Bronchial epithelial cell (primary cell): ENCODE results near the gene TSPAN19. TPM values are rescaled to one million over a fixed set of nuclear protein-coding genes. Genes with fewer than 3 reads are reported as not detected.

Experiments used
- DNase-seq: peaks from one replicate; pipeline ENCODE4 v3.0.0-alpha.2; 2010; ENCODE audit warnings: low read depth
- FAIRE-seq: peaks from 2 replicates; lab custom pipeline; 2011; peaks lifted over from hg19 to GRCh38; lab: Jason Lieb, UNC
- H3K27me3 ChIP-seq: 2 replicates; pipeline ENCODE4 v1.5.1; 2011; ENCODE audit warnings: low read length; ENCODE audit not compliant: control insufficient read depth, insufficient read depth
- H3K36me3 ChIP-seq: 2 replicates; pipeline ENCODE4 v1.5.1; 2011; ENCODE audit warnings: low read length; ENCODE audit not compliant: control insufficient read depth, insufficient read depth
- H3K4me3 ChIP-seq: 2 replicates; pipeline ENCODE4 v1.5.1; 2011; ENCODE audit warnings: mild to moderate bottlenecking, low read depth, low read length, control low read depth
- total RNA-seq: library from RNA; depleted of rRNA; stranded (reverse); fragments of >200 nt; gene quantifications from 2 replicates; pipeline ENCODE4 v1.2.1, GENCODE V29; 2014
- TF ChIP-seq, protein P1 (sequence below): IDR thresholded peaks from 2 replicates; pipeline ENCODE4 v1.5.1; 2011; ENCODE audit warnings: mild to moderate bottlenecking, moderate library complexity, low read length, control low read depth, inconsistent platforms; ENCODE audit not compliant: insufficient read depth, severe bottlenecking

The TSPAN19 gene
- total RNA-seq, 1 donor from 2014 or later, result under 0.01 TPM

DNA sequence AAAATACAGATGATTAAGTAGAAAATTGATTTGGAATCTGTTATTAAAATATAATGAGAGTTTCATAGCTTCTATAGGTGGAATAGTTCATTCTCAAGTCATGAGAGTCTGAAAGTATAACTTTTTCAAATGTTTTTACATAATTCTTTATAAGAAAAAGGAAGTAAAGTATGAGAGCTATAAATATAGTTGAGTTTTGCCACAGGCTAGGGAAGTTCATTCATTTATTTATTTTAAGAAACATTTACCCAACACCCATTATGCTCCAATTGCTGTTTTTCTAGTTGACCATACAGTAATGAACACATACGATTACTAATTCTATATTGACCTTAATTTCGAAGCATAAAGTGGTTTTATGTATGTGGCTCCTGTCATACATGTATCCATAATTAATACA, 24.8 kb upstream of the TSPAN19 start:
- H3K36me3 ChIP-seq, result no peaks in the 10 kb centered on the region
- FAIRE-seq (no peak), DNase-seq (no peak)
- H3K4me3 ChIP-seq, result no peak overlapping the region
- no peaks in the 10 kb centered on the region for H3K27me3 ChIP-seq
- TF ChIP-seq, protein P1, sequence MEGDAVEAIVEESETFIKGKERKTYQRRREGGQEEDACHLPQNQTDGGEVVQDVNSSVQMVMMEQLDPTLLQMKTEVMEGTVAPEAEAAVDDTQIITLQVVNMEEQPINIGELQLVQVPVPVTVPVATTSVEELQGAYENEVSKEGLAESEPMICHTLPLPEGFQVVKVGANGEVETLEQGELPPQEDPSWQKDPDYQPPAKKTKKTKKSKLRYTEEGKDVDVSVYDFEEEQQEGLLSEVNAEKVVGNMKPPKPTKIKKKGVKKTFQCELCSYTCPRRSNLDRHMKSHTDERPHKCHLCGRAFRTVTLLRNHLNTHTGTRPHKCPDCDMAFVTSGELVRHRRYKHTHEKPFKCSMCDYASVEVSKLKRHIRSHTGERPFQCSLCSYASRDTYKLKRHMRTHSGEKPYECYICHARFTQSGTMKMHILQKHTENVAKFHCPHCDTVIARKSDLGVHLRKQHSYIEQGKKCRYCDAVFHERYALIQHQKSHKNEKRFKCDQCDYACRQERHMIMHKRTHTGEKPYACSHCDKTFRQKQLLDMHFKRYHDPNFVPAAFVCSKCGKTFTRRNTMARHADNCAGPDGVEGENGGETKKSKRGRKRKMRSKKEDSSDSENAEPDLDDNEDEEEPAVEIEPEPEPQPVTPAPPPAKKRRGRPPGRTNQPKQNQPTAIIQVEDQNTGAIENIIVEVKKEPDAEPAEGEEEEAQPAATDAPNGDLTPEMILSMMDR, result no peak

GRCh38 chr12:85059594-85059993, 23.5 kb upstream of the TSPAN19 start:
- TF ChIP-seq, protein P1, result no peak
- Histone ChIP-seq H3K36me3 (no peaks in the 10 kb centered on the region), H3K4me3 (no peak overlapping the region), H3K27me3 (no peaks in the 10 kb centered on the region)
- no peak for DNase-seq
- no peak for FAIRE-seq

DNA sequence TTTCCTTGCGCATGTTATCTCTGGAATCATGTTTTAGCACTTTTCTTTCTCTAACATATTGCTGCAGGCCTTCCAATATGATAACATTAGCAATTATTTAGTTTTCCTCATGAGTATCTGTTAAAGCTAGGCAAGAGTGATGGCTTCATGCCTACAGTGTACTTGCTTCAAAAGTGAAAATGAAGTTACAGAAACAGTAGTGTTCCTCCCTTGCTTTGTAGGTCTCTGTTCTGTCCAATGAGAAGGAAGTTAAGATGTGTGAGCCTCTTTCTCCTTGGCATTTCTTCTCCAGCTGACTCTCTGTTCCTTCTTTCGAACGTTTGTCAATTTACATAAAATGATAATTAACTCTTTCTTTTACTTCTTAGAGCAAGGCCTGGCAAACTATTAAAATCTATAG, 22.3 kb upstream of the TSPAN19 start:
- no peak for FAIRE-seq
- TF ChIP-seq, protein P1, result no peak
- H3K4me3 ChIP-seq, result no peak overlapping the region
- H3K27me3 ChIP-seq, result no peaks in the 10 kb centered on the region
- no peaks in the 10 kb centered on the region for H3K36me3 ChIP-seq
- DNase-seq, result no peak

GRCh38 chr12:85057370-85057963, 21.4 kb upstream of the TSPAN19 start:
- peak; percentile 59 for DNase-seq
- no peak for FAIRE-seq
- TF ChIP-seq, protein P1, result peak; percentile 67
- H3K27me3 ChIP-seq, result no peaks in the 10 kb centered on the region
- no peaks in the 10 kb centered on the region for H3K36me3 ChIP-seq
- H3K4me3 ChIP-seq, result no peak overlapping the region

DNA sequence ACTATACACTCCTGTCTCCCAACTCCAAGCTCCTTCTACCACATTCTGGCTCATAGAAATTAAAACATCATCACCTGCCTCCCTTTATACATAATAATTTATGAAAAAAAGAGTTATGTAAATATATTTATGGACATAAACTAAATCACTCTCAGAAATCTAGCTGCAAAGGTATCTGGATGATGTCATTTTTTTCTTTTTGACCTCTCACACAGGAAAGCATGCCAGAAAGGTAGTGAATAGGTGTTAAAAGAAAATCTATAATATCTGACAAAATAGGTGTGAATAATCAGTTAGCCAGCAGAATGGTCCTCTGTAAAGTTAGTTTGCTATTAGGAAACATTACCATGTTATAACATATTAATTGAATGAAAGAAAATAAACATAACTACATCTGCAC, 7.8 kb upstream of the TSPAN19 start:
- no peak for DNase-seq
- no peak for FAIRE-seq
- no peaks in the 10 kb centered on the region for H3K27me3 ChIP-seq
- H3K4me3 ChIP-seq, result no peak overlapping the region
- no peaks in the 10 kb centered on the region for H3K36me3 ChIP-seq
- TF ChIP-seq, protein P1, result no peak

- Histone ChIP-seq H3K27me3 (no peaks in the 10 kb centered on the region), H3K36me3 (no peaks in the 10 kb centered on the region), H3K4me3 (no peak overlapping the region)
- DNase-seq (no peak), FAIRE-seq (no peak)
- TF ChIP-seq, protein P1, result no peak
These were observed 5.3 kb upstream of the TSPAN19 start for GRCh38 chr12:85041395-85041794.
